Measurements from ENCODE around the gene WIPF1. TPM values are rescaled to one million over a fixed set of nuclear protein-coding genes. Genes with fewer than 3 reads are reported as not detected.

Gene WIPF1
- total RNA-seq, 4 donors from 2014 or later = 31.5 to 61.5 (median 36.3) TPM

- intact Hi-C loops (cut with DNase I) = no loop called here
- DNase-seq (ENCODE audit: extremely low spot score) = no peak
- no peak overlapping the region for H3K27ac ChIP-seq (replicated peaks in 1 of 4)
- peaks cover 0 to 5% (median 0%) of the 10 kb centered on the region in 4 donors for H3K9me3 ChIP-seq
- WGBS = 87% methylated on average over 3 of the region's 3 CpGs
- no peaks in the 10 kb centered on the region for H3K27me3 ChIP-seq
- TF ChIP-seq CTCF (IDR thresholded peaks at IDR 0.05) (no peak), POLR2A (IDR thresholded peaks at IDR 0.05; ENCODE audit: low read depth) (no peak), POLR2AphosphoS5 (IDR thresholded peaks at IDR 0.05) (no peak), EP300 (IDR thresholded peaks at IDR 0.05) (no peak)
- no peaks in the 10 kb centered on the region for H3K36me3 ChIP-seq
- H3K4me1 ChIP-seq = peaks cover 0 to 7% (median 0%) of the 10 kb centered on the region in 4 donors
- no peak overlapping the region for H3K4me3 ChIP-seq
These were observed 70.4 kb downstream of the WIPF1 start for GRCh38 chr2:174527101-174527721.

GRCh38 chr2:174524527-174524926 is 73.1 kb downstream of the WIPF1 start:
- Histone ChIP-seq H3K9me3 (peaks cover 0 to 5% (median 0%) of the 10 kb centered on the region in 4 donors), H3K4me1 (peaks cover 0 to 7% (median 0%) of the 10 kb centered on the region in 4 donors), H3K4me3 (no peak overlapping the region), H3K36me3 (no peaks in the 10 kb centered on the region), H3K27ac (replicated peaks in 1 of 4) (no peak overlapping the region), H3K27me3 (no peaks in the 10 kb centered on the region)
- 79% methylated on average over 2 of the region's 2 CpGs for WGBS
- TF ChIP-seq POLR2A (IDR thresholded peaks at IDR 0.05; ENCODE audit: low read depth) (no peak), POLR2AphosphoS5 (IDR thresholded peaks at IDR 0.05) (no peak), EP300 (IDR thresholded peaks at IDR 0.05) (no peak), CTCF (IDR thresholded peaks at IDR 0.05) (no peak)
- no peak for DNase-seq (ENCODE audit: extremely low spot score)
- intact Hi-C loops (cut with DNase I) = no loop called here

GRCh38 chr2:174522553-174522952 is 75.1 kb downstream of the WIPF1 start:
- 14% methylated on average over 3 of the region's 3 CpGs for WGBS
- no peak for DNase-seq (ENCODE audit: extremely low spot score)
- no peaks in the 10 kb centered on the region for H3K36me3 ChIP-seq
- TF ChIP-seq EP300 (IDR thresholded peaks at IDR 0.05) = no peak
- no peak for TF ChIP-seq POLR2AphosphoS5 (IDR thresholded peaks at IDR 0.05)
- TF ChIP-seq CTCF (IDR thresholded peaks at IDR 0.05) = peak; percentile 31 to 43 (median 38)
- no peak overlapping the region for H3K27ac ChIP-seq (replicated peaks in 1 of 4)
- no peak overlapping the region for H3K4me3 ChIP-seq
- intact Hi-C loops (cut with DNase I) = loop anchor here (2.0 kb wide), 1 partner anchor 60 kb away; no protein-coding TSS in a partner anchor
- H3K9me3 ChIP-seq = no peaks in the 10 kb centered on the region
- no peaks in the 10 kb centered on the region for H3K27me3 ChIP-seq
- peaks cover 0 to 7% (median 0%) of the 10 kb centered on the region in 4 donors for H3K4me1 ChIP-seq

GRCh38 chr2:174518395-174518794 is 79.2 kb downstream of the WIPF1 start:
- no peaks in the 10 kb centered on the region for H3K4me1 ChIP-seq
- H3K9me3 ChIP-seq = no peaks in the 10 kb centered on the region
- WGBS = 85% methylated on average over 2 of the region's 2 CpGs
- H3K27ac ChIP-seq (replicated peaks in 1 of 4) = no peak overlapping the region
- no peak for DNase-seq (ENCODE audit: extremely low spot score)
- intact Hi-C loops (cut with DNase I) = no loop called here
- no peak overlapping the region for H3K4me3 ChIP-seq
- no peaks in the 10 kb centered on the region for H3K27me3 ChIP-seq
- H3K36me3 ChIP-seq = no peaks in the 10 kb centered on the region
- no peak for TF ChIP-seq POLR2AphosphoS5 (IDR thresholded peaks at IDR 0.05)

- Histone ChIP-seq H3K9me3 (no peaks in the 10 kb centered on the region), H3K4me3 (no peak overlapping the region), H3K4me1 (no peaks in the 10 kb centered on the region), H3K36me3 (no peaks in the 10 kb centered on the region), H3K27me3 (no peaks in the 10 kb centered on the region), H3K27ac (replicated peaks in 1 of 4) (no peak overlapping the region)
- intact Hi-C loops (cut with DNase I) = no loop called here
- WGBS = 83% methylated on average over 5 of the region's 5 CpGs
- no peak for DNase-seq (ENCODE audit: extremely low spot score)
- TF ChIP-seq CTCF (IDR thresholded peaks at IDR 0.05) (no peak), EP300 (IDR thresholded peaks at IDR 0.05) (no peak), POLR2AphosphoS5 (IDR thresholded peaks at IDR 0.05) (no peak), POLR2A (IDR thresholded peaks at IDR 0.05; ENCODE audit: low read depth) (no peak)
These were observed 80.9 kb downstream of the WIPF1 start for GRCh38 chr2:174516501-174517378.

Data from esophagus muscularis mucosa (tissue), 4 donors.